ENCODE results near the gene LCORL. TPM values are rescaled to one million over a fixed set of nuclear protein-coding genes. Genes with fewer than 3 reads are reported as not detected.

Gene LCORL
- total RNA-seq = 10 to 100 TPM; 23.9 to 34.1 (median 29.6) TPM

DNA sequence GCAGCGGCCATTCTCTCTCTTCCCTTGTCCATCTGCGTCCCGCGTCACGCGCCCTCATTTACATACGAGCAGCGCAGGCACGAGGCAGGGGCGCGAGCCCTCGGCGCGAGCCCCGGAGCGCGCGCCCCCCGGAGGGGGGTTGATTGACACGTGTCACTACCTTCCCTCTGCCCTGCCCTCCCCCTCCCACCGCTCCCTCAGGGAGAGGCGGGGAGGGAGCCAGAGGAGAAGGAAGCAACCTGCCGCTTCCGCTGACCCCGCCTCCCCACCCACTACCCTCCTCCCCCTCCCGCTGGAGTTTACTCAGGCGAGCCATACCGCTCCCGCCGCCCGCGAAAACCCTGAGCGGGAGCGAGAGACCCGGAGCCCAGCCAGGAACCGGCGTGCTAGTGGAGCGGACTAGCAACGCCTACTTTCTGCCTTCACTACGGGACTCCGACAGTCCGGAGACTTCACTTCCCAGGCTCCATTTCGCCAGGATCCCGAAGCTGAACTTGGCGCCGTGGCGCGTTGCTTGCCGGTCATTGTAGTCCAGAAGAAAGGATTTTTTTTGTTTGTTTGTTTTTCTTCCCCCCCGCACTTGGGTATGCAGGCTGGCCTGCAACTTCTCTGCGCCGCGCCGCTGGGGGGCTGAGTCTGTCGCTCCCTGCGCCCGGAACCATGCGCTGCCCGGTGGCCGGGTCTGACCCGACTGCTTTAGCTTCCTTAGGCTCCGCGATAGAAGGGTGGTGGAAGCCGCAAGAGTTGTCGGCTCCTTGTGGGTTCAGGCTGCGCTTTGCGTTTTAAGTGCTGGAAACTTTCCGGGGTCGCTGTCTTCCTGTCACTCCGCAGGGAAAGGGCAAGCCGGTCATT lies at the start of gene LCORL:
Gene LCORL (minus strand): TSS at position 36 of the 852 bp plus-strand sequence. CDS start 4 bp downstream, at position 32.
- peak; percentile 37 to 44 (median 39) for TF ChIP-seq POLR2AphosphoS5 (IDR thresholded peaks at IDR 0.05)
- TF ChIP-seq, protein P1, sequence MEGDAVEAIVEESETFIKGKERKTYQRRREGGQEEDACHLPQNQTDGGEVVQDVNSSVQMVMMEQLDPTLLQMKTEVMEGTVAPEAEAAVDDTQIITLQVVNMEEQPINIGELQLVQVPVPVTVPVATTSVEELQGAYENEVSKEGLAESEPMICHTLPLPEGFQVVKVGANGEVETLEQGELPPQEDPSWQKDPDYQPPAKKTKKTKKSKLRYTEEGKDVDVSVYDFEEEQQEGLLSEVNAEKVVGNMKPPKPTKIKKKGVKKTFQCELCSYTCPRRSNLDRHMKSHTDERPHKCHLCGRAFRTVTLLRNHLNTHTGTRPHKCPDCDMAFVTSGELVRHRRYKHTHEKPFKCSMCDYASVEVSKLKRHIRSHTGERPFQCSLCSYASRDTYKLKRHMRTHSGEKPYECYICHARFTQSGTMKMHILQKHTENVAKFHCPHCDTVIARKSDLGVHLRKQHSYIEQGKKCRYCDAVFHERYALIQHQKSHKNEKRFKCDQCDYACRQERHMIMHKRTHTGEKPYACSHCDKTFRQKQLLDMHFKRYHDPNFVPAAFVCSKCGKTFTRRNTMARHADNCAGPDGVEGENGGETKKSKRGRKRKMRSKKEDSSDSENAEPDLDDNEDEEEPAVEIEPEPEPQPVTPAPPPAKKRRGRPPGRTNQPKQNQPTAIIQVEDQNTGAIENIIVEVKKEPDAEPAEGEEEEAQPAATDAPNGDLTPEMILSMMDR (IDR thresholded peaks at IDR 0.05) = peak in 1 of 3 donors; percentile 12
- no peak for TF ChIP-seq POLR2A (IDR thresholded peaks at IDR 0.05)
- intact Hi-C loops (cut with DNase I; ENCODE audit: low total_unique reads) = no loop called here
- H3K4me1 ChIP-seq = no peaks in the 10 kb centered on the region
- peak; percentile 89 for DNase-seq (ENCODE audit: low spot score in 2 of 2)
- H3K36me3 ChIP-seq = no peaks in the 10 kb centered on the region
- peak within 1 kb of the TSS; percentile 95 to 96 for H3K27ac ChIP-seq
- H3K27me3 ChIP-seq = no peaks in the 10 kb centered on the region
- H3K9me3 ChIP-seq = no peaks in the 10 kb centered on the region
- H3K4me3 ChIP-seq = peak within 1 kb of the TSS; percentile 89 to 96 (median 94)

GRCh38 chr4:18069810-18070209 lies 48.3 kb upstream of the LCORL start:
- intact Hi-C loops (cut with DNase I; ENCODE audit: low total_unique reads) = no loop called here
- no peaks in the 10 kb centered on the region for H3K36me3 ChIP-seq

GRCh38 chr4:18067031-18067430 lies 45.5 kb upstream of the LCORL start:
- Histone ChIP-seq H3K4me1 (no peaks in the 10 kb centered on the region), H3K4me3 (no peak overlapping the region), H3K27ac (no peak overlapping the region), H3K36me3 (no peaks in the 10 kb centered on the region), H3K9me3 (peaks cover 0 to 14% of the 10 kb centered on the region in 2 donors), H3K27me3 (no peaks in the 10 kb centered on the region)
- intact Hi-C loops (cut with DNase I; ENCODE audit: low total_unique reads) = no loop called here
- TF ChIP-seq POLR2AphosphoS5 (IDR thresholded peaks at IDR 0.05) (no peak), POLR2A (IDR thresholded peaks at IDR 0.05) (no peak)
- TF ChIP-seq, protein P1 (IDR thresholded peaks at IDR 0.05) = no peak
- no peak for DNase-seq (ENCODE audit: low spot score in 2 of 2)

More at GRCh38 chr4:18069810-18070209, 48.3 kb upstream of the LCORL start:
- Histone ChIP-seq H3K4me3 (no peak overlapping the region), H3K4me1 (no peaks in the 10 kb centered on the region), H3K27ac (no peak overlapping the region), H3K27me3 (no peaks in the 10 kb centered on the region), H3K9me3 (no peaks in the 10 kb centered on the region)
- TF ChIP-seq, protein P1 (IDR thresholded peaks at IDR 0.05) = no peak
- TF ChIP-seq POLR2A (IDR thresholded peaks at IDR 0.05) (no peak), POLR2AphosphoS5 (IDR thresholded peaks at IDR 0.05) (no peak)
- DNase-seq (ENCODE audit: low spot score in 2 of 2) = no peak

GRCh38 chr4:18063079-18063478 lies 41.5 kb upstream of the LCORL start:
- TF ChIP-seq POLR2AphosphoS5 (IDR thresholded peaks at IDR 0.05) (no peak), POLR2A (IDR thresholded peaks at IDR 0.05) (no peak)
- TF ChIP-seq, protein P1 (IDR thresholded peaks at IDR 0.05) = no peak
- Histone ChIP-seq H3K27ac (no peak overlapping the region), H3K36me3 (no peaks in the 10 kb centered on the region), H3K4me1 (no peaks in the 10 kb centered on the region), H3K9me3 (peaks cover 0 to 14% of the 10 kb centered on the region in 2 donors), H3K4me3 (no peak overlapping the region), H3K27me3 (no peaks in the 10 kb centered on the region)
- DNase-seq (ENCODE audit: low spot score in 2 of 2) = no peak
- intact Hi-C loops (cut with DNase I; ENCODE audit: low total_unique reads) = no loop called here

DNA sequence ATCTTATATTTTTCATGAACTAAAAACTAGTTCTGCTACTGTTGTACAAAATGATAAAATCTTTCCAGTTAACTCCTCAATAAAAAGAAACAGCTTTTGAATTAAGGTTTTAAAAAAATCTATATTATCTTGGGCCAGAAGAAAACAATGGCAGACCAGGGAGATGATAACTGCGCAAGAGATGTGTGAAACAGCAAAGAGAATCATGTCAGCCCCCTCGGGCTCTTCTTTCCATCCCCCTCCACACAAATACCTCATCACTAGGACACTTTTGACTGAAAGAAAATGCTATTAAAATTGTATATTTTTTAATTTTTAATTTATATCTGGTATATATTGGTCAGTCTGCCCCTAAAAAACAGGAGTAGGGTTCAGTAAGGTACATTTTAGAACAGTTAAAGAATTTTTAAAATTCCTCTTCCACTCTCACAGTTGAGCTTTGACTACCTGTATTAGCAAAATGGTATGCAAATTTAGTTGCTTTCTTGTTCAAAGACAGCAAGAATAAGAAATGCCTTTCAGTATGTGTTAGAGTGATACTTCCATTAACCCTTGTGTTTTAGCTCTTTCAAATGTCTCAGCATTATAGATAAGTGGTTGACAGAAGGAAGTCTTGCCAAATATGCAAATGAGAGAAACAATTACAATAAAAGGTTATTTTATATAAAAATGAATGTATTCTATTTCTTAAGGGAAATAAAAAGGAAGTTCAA lies 36.4 kb upstream of the LCORL start:
- no peaks in the 10 kb centered on the region for H3K36me3 ChIP-seq
- TF ChIP-seq POLR2AphosphoS5 (IDR thresholded peaks at IDR 0.05) (no peak), POLR2A (IDR thresholded peaks at IDR 0.05) (no peak)
- TF ChIP-seq, protein P1 (IDR thresholded peaks at IDR 0.05) = no peak
- DNase-seq (ENCODE audit: low spot score in 2 of 2) = no peak
- no peak overlapping the region for H3K27ac ChIP-seq
- no peaks in the 10 kb centered on the region for H3K27me3 ChIP-seq
- H3K4me3 ChIP-seq = no peak overlapping the region
- H3K9me3 ChIP-seq = peaks cover 0 to 4% of the 10 kb centered on the region in 2 donors
- H3K4me1 ChIP-seq = no peaks in the 10 kb centered on the region
- intact Hi-C loops (cut with DNase I; ENCODE audit: low total_unique reads) = no loop called here

All from breast epithelium (tissue), 4 donors.